ENCODE data around the gene VWF. TPM values are rescaled to one million over a fixed set of nuclear protein-coding genes. Genes with fewer than 3 reads are reported as not detected.
A peak's percentile ranks its signal among the peaks of the same experiment; 100 is the strongest.
"Not testable (repeated sequence)": the region's sequence is repeated elsewhere in the genome, so short reads cannot be mapped to it uniquely, and the experiment has no call there.

The VWF gene
- total RNA-seq, 1 donor from 2014 or later: 468 TPM

DNA sequence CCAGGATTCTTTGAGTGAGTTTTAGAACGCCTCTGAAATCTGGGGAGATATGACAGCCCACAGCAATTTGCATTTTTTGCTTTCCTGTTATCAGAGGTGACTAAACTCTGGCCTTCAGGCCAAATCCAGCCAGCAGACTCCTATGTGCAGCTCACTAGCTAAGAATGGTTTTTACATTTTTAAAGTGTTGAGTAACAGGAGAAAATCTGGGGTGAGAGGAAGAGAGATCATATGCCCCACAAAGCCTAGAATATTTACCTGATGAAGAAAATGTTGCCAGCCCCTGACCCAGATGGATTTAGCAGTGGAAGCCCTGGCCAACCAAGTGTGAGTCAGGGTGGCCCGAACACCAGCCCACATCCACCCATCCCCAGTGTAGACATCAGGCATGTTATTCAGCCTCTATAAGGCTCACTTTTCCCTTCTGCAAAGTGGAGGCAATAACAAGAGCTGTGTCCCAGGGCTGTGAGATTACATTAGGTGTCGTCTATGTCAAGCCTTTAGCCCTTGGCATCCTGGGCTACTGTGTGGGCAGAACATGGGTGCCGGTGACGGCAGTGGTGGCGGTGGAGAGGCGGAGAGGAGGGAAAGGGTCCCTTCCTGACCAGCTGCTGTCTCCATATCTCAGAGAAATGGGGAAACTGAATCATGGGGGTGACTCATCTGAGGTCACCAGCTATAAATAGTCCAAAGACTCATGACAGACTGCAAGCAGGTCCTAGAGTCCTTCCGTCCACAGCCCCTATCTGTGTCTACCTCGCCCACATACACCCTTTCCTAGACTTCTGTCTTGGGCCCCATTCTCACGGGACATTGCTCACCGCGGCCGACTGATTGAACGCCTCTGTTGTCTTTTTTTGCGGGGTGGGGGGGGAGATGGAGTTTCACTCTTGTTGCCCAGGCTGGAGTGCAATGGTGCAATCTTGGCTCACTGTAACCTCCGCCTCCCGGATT is 43.1 kb upstream of the VWF start:
- H3K9me3 ChIP-seq: no peaks in the 10 kb centered on the region
- ATAC-seq (peak; percentile 84 to 89), DNase-seq (peak; percentile 86)
- no peaks in the 10 kb centered on the region for H3K36me3 ChIP-seq
- intact Hi-C loops (cut with DNase I): no loop called here
- H3K27ac ChIP-seq: peak overlapping the region; percentile 76
- peaks cover 30% of the 10 kb centered on the region for H3K4me1 ChIP-seq
- H3K4me3 ChIP-seq: no peak overlapping the region
- no peaks in the 10 kb centered on the region for H3K27me3 ChIP-seq (ENCODE audit: low read depth)
- TF ChIP-seq, protein P1, sequence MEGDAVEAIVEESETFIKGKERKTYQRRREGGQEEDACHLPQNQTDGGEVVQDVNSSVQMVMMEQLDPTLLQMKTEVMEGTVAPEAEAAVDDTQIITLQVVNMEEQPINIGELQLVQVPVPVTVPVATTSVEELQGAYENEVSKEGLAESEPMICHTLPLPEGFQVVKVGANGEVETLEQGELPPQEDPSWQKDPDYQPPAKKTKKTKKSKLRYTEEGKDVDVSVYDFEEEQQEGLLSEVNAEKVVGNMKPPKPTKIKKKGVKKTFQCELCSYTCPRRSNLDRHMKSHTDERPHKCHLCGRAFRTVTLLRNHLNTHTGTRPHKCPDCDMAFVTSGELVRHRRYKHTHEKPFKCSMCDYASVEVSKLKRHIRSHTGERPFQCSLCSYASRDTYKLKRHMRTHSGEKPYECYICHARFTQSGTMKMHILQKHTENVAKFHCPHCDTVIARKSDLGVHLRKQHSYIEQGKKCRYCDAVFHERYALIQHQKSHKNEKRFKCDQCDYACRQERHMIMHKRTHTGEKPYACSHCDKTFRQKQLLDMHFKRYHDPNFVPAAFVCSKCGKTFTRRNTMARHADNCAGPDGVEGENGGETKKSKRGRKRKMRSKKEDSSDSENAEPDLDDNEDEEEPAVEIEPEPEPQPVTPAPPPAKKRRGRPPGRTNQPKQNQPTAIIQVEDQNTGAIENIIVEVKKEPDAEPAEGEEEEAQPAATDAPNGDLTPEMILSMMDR (IDR thresholded peaks at IDR 0.05): no peak

DNA sequence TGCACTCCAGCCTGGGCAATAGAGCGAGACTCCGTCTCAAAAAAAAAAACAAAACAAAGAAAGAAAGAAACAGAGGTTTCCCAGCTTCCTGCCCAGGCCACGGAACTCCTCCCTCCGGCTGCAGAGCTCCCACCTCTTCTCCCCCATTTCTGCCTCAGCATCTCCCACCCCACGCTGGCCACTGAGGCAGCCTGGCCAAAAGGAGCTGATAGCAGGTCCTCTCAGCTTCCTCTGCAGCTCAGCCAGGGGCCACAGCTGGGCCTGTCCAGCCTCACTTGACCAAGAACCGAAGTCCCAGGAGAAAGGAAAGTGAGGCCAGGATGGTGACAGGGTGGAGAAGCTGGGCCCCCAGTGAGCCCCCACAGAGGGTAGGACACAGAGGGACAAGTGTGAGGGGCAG is 42.3 kb upstream of the VWF start:
- no peak for DNase-seq
- Histone ChIP-seq H3K4me3 (no peak overlapping the region), H3K9me3 (no peaks in the 10 kb centered on the region), H3K27me3 (ENCODE audit: low read depth) (no peaks in the 10 kb centered on the region), H3K27ac (peak overlapping the region; percentile 76), H3K4me1 (peaks cover 30% of the 10 kb centered on the region), H3K36me3 (no peaks in the 10 kb centered on the region)
- no peak for ATAC-seq
- intact Hi-C loops (cut with DNase I): no loop called here
- TF ChIP-seq, protein P1 (IDR thresholded peaks at IDR 0.05): no peak

DNA sequence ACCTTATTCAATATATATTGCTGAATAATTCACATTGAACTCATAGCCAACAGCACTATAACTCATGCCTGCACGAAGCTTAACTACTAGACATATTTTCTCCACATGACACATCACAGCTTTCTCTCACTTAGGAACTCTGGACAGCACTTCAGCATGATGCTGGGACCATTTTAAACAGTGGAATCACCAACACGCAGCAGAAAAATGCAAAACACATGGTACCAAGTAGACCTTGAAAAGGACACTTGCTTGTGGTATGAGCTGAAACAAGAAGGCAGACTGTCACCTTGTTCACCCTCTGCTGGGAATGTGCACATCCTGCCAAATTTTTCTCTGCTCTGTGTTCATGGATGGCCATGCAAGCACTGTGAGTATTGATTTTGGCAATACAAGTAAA is 40.9 kb upstream of the VWF start:
- no peaks in the 10 kb centered on the region for H3K36me3 ChIP-seq
- H3K27ac ChIP-seq: no peak overlapping the region
- peaks cover 30% of the 10 kb centered on the region for H3K4me1 ChIP-seq
- no peaks in the 10 kb centered on the region for H3K27me3 ChIP-seq (ENCODE audit: low read depth)
- intact Hi-C loops (cut with DNase I): no loop called here
- DNase-seq (no peak), ATAC-seq (no peak)
- TF ChIP-seq, protein P1 (IDR thresholded peaks at IDR 0.05): no peak
- H3K9me3 ChIP-seq: no peaks in the 10 kb centered on the region
- no peak overlapping the region for H3K4me3 ChIP-seq

DNA sequence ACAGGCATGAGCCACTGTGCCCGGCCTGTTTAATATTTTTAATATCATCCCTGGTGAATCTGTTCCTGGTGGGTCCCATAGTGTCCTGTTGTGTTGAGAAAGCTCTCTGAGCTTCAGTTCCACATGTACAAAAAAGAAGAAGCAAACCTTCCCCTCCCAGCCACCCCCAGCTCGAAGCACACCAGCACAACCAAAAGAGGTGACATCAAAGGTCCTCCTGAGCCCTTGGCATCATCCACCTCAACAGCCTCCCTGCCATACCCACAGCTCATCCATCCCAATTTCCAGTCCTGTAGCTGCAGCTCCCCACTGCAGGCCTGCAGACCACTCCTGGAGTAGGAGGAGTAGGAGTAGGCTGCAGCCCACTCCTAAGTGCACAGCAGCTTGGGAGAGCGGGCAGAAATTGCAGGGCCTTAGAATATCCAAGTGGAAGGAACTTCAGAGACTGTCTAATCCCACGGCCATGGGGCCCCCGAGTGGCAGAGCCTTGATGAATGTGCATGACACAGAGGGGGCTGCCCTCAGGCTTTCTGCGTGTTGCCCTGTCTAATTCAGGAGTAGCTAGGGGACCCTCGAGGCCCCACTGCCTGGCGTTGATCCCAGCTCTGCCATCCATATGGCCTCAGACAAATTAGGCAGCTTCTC is 39.1 kb upstream of the VWF start:
- ATAC-seq (no peak), DNase-seq (no peak)
- no peaks in the 10 kb centered on the region for H3K9me3 ChIP-seq
- H3K4me1 ChIP-seq: peaks cover 20% of the 10 kb centered on the region
- H3K4me3 ChIP-seq: no peak overlapping the region
- no peak overlapping the region for H3K27ac ChIP-seq
- H3K27me3 ChIP-seq (ENCODE audit: low read depth): no peaks in the 10 kb centered on the region
- H3K36me3 ChIP-seq: no peaks in the 10 kb centered on the region
- TF ChIP-seq, protein P1 (IDR thresholded peaks at IDR 0.05): no peak
- intact Hi-C loops (cut with DNase I): no loop called here

DNA sequence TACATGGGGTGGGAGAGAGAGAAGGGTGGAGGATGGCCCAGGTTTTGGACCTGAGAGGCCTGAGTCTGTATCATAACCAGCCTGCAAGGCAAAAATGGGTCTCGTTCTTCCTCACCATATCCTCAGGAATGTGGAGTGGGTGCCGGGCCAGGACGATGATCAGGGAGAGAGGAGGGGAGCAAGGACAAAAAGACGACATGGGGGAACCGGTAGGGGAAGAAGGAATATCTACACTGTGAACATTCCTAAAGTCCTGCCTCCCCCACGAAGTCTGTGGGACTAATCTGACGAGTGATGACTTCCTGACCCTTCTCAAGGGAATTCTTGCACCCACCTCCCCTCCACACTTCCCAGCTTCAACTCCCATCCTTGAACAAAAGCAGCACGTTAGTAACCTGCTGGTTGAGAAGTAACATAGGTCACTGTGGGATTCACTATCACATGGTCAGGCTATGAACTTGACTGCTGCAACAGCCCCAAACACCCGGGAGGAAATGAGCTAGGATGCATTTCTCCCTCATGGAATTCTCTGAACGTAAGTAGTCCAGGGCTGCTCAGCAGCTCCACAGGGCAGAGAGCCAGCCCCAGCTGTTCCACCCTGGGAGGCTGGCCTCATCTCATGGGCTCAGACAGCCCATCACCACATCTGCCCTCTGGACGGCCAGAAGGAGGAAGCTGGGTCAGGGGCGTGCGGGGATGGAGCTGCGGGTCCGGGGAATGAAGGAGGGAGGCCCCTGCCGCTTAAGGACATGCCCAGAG is 36.8 kb upstream of the VWF start:
- no peak for DNase-seq
- intact Hi-C loops (cut with DNase I): no loop called here
- H3K27ac ChIP-seq: no peak overlapping the region

DNA sequence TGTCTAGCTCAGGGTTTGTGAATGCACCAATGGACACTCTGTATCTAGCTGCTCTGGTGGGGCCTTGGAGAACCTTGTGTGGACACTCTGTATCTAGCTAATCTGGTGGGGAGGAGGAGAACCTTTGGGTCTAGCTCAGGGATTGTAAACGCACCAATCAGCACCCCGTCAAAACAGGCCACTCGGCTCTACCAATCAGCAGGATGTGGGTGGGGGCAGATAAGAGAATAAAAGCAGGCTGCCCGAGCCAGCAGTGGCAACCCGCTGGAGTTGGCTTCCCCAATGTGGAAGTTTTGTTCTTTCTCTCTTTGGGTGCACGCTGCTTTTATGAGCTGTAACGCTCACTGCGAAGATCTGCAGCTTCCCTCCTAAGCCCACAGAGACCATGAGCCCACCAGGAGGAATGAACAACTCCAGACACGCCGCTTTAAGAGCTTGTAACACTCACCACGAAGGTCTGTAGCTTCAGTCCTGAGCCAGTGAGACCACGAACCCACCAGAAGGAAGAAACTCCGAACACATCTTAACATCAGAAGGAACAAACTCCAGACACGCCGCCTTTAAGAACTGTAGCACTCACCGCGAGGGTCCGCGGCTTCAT is 35.7 kb upstream of the VWF start:
- intact Hi-C loops (cut with DNase I); H3K27ac ChIP-seq; H3K9me3 ChIP-seq; ATAC-seq; H3K36me3 ChIP-seq; H3K4me3 ChIP-seq; H3K27me3 ChIP-seq (ENCODE audit: low read depth); H3K4me1 ChIP-seq; DNase-seq: not testable (repeated sequence)

More for the DNA sequence above, 36.8 kb upstream of the VWF start:
- Histone ChIP-seq H3K36me3 (no peaks in the 10 kb centered on the region), H3K9me3 (no peaks in the 10 kb centered on the region), H3K4me3 (no peak overlapping the region), H3K4me1 (no peaks in the 10 kb centered on the region), H3K27me3 (ENCODE audit: low read depth) (no peaks in the 10 kb centered on the region)
- TF ChIP-seq, protein P1 (IDR thresholded peaks at IDR 0.05): no peak
- peak; percentile 39 to 69 for ATAC-seq

DNA sequence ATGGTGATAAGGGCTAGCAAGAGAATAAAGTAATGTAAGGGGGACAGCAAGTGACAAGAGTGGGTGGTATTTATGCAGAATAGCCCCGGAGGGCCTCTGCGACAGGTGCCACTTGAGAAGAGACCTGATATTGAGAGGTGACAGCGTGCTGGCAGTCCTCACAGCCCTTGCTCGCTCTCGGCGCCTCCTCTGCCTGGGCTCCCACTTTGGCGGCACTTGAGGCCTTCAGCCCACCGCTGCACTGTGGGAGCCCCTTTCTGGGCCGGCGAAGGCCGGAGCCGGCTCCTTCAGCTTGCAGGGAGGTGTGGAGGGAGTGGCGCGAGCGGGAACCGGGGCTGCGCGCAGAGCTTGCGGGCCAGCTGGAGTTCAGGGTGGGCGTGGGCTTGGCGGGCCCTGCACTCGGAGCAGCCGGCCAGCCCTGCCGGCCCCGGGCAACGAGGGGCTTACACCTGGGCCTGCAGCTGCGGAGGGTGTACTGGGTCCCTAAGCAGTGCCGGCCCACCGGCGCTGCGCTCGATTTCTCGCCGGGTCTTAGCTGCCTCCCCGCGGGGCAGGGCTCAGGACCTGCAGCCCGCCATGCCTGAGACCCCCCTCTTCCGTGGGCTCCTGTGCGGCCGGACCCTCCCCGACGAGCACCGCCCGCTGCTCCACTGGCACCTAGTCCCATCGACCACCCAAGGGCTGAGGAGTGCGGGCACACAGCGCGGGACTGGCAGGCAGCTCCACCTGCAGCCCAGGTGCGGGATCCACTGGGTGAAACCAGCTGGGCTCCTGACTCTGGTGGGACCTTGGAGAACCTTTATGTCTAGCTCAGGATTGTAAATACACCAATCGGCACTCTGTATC is 34.9 kb upstream of the VWF start:
- H3K27ac ChIP-seq; ATAC-seq; DNase-seq; H3K36me3 ChIP-seq; intact Hi-C loops (cut with DNase I); H3K27me3 ChIP-seq (ENCODE audit: low read depth); H3K4me3 ChIP-seq; H3K4me1 ChIP-seq; H3K9me3 ChIP-seq: not testable (repeated sequence)

All from lower lobe of right lung (tissue), 2 donors.